Sigmoid colon (tissue), 4 donors: ENCODE measurements around the gene PIGQ.

Experiments used
- EP300 ChIP-seq, 4 donors: sonication (generic); formaldehyde crosslinking; IDR thresholded peaks; one replicate each; pipeline ENCODE4 v1.6.1; 2017; ENCODE audit warnings: antibody characterized with exemption in 4 of 4
- POLR2A ChIP-seq, 2 donors: fragments of 450-650 bp; IDR thresholded peaks; one replicate each; pipeline ENCODE4 v1.6.1; 2016; ENCODE audit warnings: antibody characterized with exemption in 2 of 2, mild to moderate bottlenecking in 2 of 2, moderate library complexity in 2 of 2
- TF ChIP-seq, protein P1 (sequence below), 4 experiments: fragments of 450-650 bp in 3 of 4; fragments of 200-600 bp in 1 of 4; IDR thresholded peaks; one replicate each; pipeline ENCODE4 v1.5.1; 2016 to 2019; ENCODE audit warnings: antibody characterized with exemption in 4 of 4, mild to moderate bottlenecking in 3 of 4, moderate library complexity in 2 of 4

DNA sequence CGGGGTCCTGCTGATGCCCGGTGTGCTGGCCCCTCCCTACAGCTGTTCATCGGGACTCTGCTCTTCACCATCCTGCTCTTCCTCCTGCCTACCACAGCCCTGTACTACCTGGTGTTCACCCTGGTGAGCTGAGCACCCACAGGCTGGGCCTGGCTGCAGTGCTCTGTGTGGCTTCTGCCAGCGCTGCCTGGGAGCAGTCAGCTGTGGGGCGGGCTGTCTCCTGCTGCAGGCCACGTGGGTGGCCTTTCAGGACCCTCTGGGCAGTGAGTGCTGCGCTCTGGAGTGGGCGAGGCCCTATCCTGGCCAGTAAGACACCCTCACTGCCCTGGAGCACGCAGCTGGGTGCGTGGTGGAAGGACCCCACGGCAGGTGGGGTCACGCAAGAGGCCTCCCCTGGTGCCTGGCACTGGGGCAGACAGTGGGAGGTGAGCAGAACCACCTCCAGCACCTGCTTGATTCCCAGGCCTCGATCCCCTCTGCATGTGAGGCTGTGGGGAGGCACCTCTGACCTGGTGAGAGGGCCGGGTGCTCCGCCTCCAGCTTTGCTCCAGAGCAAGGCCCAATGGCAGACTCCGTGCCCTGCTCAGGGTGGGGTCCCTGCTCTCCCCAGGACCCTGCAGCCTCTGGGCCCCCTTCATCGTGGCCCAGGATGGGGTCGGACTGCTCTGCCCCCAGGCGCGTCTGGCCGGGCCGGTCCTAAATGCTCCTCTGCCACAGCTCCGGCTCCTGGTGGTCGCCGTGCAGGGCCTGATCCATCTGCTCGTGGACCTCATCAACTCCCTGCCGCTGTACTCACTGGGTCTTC, 10.6 kb downstream of the PIGQ start:
- TF ChIP-seq EP300 (IDR thresholded peaks at IDR 0.05) (no peak), POLR2A (IDR thresholded peaks at IDR 0.05) (no peak)
- TF ChIP-seq, protein P1, sequence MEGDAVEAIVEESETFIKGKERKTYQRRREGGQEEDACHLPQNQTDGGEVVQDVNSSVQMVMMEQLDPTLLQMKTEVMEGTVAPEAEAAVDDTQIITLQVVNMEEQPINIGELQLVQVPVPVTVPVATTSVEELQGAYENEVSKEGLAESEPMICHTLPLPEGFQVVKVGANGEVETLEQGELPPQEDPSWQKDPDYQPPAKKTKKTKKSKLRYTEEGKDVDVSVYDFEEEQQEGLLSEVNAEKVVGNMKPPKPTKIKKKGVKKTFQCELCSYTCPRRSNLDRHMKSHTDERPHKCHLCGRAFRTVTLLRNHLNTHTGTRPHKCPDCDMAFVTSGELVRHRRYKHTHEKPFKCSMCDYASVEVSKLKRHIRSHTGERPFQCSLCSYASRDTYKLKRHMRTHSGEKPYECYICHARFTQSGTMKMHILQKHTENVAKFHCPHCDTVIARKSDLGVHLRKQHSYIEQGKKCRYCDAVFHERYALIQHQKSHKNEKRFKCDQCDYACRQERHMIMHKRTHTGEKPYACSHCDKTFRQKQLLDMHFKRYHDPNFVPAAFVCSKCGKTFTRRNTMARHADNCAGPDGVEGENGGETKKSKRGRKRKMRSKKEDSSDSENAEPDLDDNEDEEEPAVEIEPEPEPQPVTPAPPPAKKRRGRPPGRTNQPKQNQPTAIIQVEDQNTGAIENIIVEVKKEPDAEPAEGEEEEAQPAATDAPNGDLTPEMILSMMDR (IDR thresholded peaks at IDR 0.05): no peak
